Stimulated activated CD8-positive, alpha-beta memory T cell treated with anti-CD3 and anti-CD28 coated beads, Interleukin-2, amount 100 ng/mL, for 1 hour (primary cell): Measurements from ENCODE around the gene OSBPL2.

ENCODE experiments used
- DNase-seq, 2 donors: peaks; one replicate each; pipeline ENCODE4 v3.0.0-alpha.2; 2020; ENCODE audit warnings: low read depth in 2 of 2

OSBPL2 gene

GRCh38 chr20:62344782-62345181 is 106.5 kb downstream of the OSBPL2 start:
- DNase-seq = no peak
